Panc1 (cell line): ENCODE results near the gene HCRT. TPM values are rescaled to one million over a fixed set of nuclear protein-coding genes. Genes with fewer than 3 reads are reported as not detected.

Experiments
- ATAC-seq: fragments of 200-7000 bp; cut with Tn5 transposase; 2 replicates; pipeline ENCODE4 v1.9.1; 2020; ENCODE audit warnings: mild to moderate bottlenecking, moderate library complexity
- BruUV-seq: library from RNA; stranded (reverse); fragments of 400-500 nt; replicated peaks from 2 replicates; lab custom pipeline; 2021; lab: Mats Ljungman, UMichigan
- CTCF ChIA-PET: fragments of 300-600 bp; sonication (Branson Sonifier 250); formaldehyde crosslinking; loops from one replicate; lab custom pipeline; 2022; ENCODE audit warnings: antibody characterized with exemption; lab: Charles Lee
- POLR2A ChIA-PET: fragments of 300-600 bp; sonication (Branson Sonifier 250); formaldehyde crosslinking; loops from one replicate; lab custom pipeline; 2022; ENCODE audit warnings: antibody characterized with exemption; lab: Charles Lee
- DNase-seq: peaks from one replicate; pipeline ENCODE4 v3.0.0-alpha.2; 2010; ENCODE audit warnings: low read depth, low spot score
- H3K27ac ChIP-seq: 2 replicates; pipeline ENCODE4 v1.5.1; 2011; ENCODE audit warnings: mild to moderate bottlenecking, low read length, inconsistent platforms
- H3K27me3 ChIP-seq: fragments of 200-500 bp; sonication (Bioruptor generic); 2 replicates; pipeline ENCODE4 v1.6.0; 2014; ENCODE audit warnings: low read length, inconsistent platforms; ENCODE audit not compliant: control insufficient read depth, insufficient read depth
- H3K36me3 ChIP-seq: fragments of 200-500 bp; sonication (Bioruptor generic); 2 replicates; pipeline ENCODE4 v1.5.1; 2014; ENCODE audit warnings: inconsistent platforms, mild to moderate bottlenecking, low read length, moderate library complexity; ENCODE audit not compliant: control insufficient read depth, insufficient read depth
- H3K4me1 ChIP-seq: 2 replicates; pipeline ENCODE4 v1.5.1; 2011; ENCODE audit warnings: inconsistent platforms, mild to moderate bottlenecking, low read length, moderate library complexity; ENCODE audit not compliant: control insufficient read depth, insufficient read depth
- H3K4me3 ChIP-seq, 2 experiments: 2 replicates each; pipeline ENCODE4 v1.5.1; 2011 to 2012; ENCODE audit warnings: low read depth in 2 of 2, low read length in 2 of 2, mild to moderate bottlenecking in 2 of 2, inconsistent platforms in 1 of 2, moderate library complexity in 1 of 2
- H3K9me3 ChIP-seq: fragments of 200-500 bp; sonication (Bioruptor generic); 2 replicates; pipeline ENCODE4 v1.5.1; 2014; ENCODE audit warnings: low read depth, mild to moderate bottlenecking, inconsistent platforms, low read length, moderate library complexity; ENCODE audit not compliant: control insufficient read depth, insufficient read depth
- CTCF ChIP-seq: fragments of 450-650 bp; IDR thresholded peaks from 2 replicates; pipeline ENCODE4 v1.5.1; 2017; ENCODE audit warnings: mild to moderate bottlenecking
- POLR2AphosphoS5 ChIP-seq: IDR thresholded peaks from 2 replicates; pipeline ENCODE4 v1.6.1; 2012; ENCODE audit warnings: mild to moderate bottlenecking, low read depth, low read length, moderate library complexity
- REST ChIP-seq, 2 experiments: IDR thresholded peaks; 2 replicates each; pipeline ENCODE4 v1.6.1; 2011 to 2012; ENCODE audit warnings: low read depth in 2 of 2, control low read depth in 1 of 2, low read length in 1 of 2, mild to moderate bottlenecking in 1 of 2, moderate library complexity in 1 of 2; ENCODE audit not compliant: insufficient read depth in 1 of 2
- SIN3A ChIP-seq: IDR thresholded peaks from 2 replicates; pipeline ENCODE4 v1.6.1; 2012; ENCODE audit warnings: low read depth, mild to moderate bottlenecking, low read length, moderate library complexity, borderline replicate concordance; ENCODE audit not compliant: insufficient read depth
- TCF7L2 ChIP-seq: IDR thresholded peaks from 2 replicates; pipeline ENCODE4 v1.6.1; 2011; ENCODE audit warnings: mild to moderate bottlenecking, low read depth, low read length, inconsistent platforms
- in situ Hi-C: cut with HindIII; loops from 2 replicates; pipeline ENCODE4 v1.10.0; 2016; ENCODE audit warnings: low sequenced_read_pairs, low pct_unique_long_range_greater_than_20kb
- intact Hi-C: fragments of 100-400 bp; cut with micrococcal nuclease; formaldehyde crosslinking; loops from one replicate; pipeline ENCODE4 v1.10.0; 2022; ENCODE audit not compliant: unreplicated experiment
- total RNA-seq: library from RNA; stranded (reverse); gene quantifications from one replicate; pipeline ENCODE4 v1.2.1, GENCODE V29; 2021; ENCODE audit not compliant: unreplicated experiment

HCRT gene
- total RNA-seq, 1 experiment from 2014 or later: not detected

- Histone ChIP-seq H3K9me3 (no peaks in the 10 kb centered on the region), H3K4me1 (peaks cover 5% of the 10 kb centered on the region), H3K27ac (no peak overlapping the region), H3K36me3 (no peaks in the 10 kb centered on the region), H3K4me3 (no peak overlapping the region), H3K27me3 (no peaks in the 10 kb centered on the region)
- TF ChIP-seq TCF7L2: no peak
- no peak for TF ChIP-seq CTCF
- no peak for TF ChIP-seq REST (IDR thresholded peaks at IDR 0.05; ENCODE audit: insufficient read depth in 1 of 2, low read depth in 2 of 2, low read length in 1 of 2)
- no peak for TF ChIP-seq POLR2AphosphoS5
- no peak for TF ChIP-seq SIN3A
- DNase-seq: no peak
- POLR2A ChIA-PET: no interaction called here
- BruUV-seq: no TSS peak
- in situ Hi-C loops: no loop called here
- CTCF ChIA-PET: no interaction called here
- no peak for ATAC-seq
- intact Hi-C loops: no loop called here
Measured at GRCh38 chr17:42189651-42189965, 4.4 kb upstream of the HCRT start.

- intact Hi-C loops (no loop called here), in situ Hi-C loops (no loop called here)
- Histone ChIP-seq H3K27ac (no peak overlapping the region), H3K4me1 (peaks cover 8% of the 10 kb centered on the region), H3K27me3 (no peaks in the 10 kb centered on the region), H3K9me3 (no peaks in the 10 kb centered on the region), H3K36me3 (no peaks in the 10 kb centered on the region), H3K4me3 (no peak overlapping the region)
- POLR2A ChIA-PET: interaction anchor here (0.6 kb wide), 1 partner anchor 76 kb away, joined by 4 read pairs; no protein-coding TSS in a partner anchor
- CTCF ChIA-PET: no interaction called here
- no peak for DNase-seq
- no peak for ATAC-seq
- no TSS peak for BruUV-seq
- no peak for TF ChIP-seq REST (IDR thresholded peaks at IDR 0.05; ENCODE audit: insufficient read depth in 1 of 2, low read depth in 2 of 2, low read length in 1 of 2)
- no peak for TF ChIP-seq SIN3A
- no peak for TF ChIP-seq TCF7L2
- no peak for TF ChIP-seq POLR2AphosphoS5
- TF ChIP-seq CTCF: no peak
Measured at GRCh38 chr17:42188749-42189650, 3.7 kb upstream of the HCRT start.
